Measurements from ENCODE around the gene CFAP299.

Gene CFAP299

GRCh38 chr4:80610199-80610598, 274.7 kb downstream of the CFAP299 start:
- no peak overlapping the region for H3K4me3 ChIP-seq (ENCODE audit: low read depth, low read length)
- TF ChIP-seq CTCF (IDR thresholded peaks at IDR 0.05; ENCODE audit: low read depth, low read length) = no peak

GRCh38 chr4:80610845-80611677, 275.5 kb downstream of the CFAP299 start:
- no peak overlapping the region for H3K4me3 ChIP-seq (ENCODE audit: low read depth, low read length)
- TF ChIP-seq CTCF (IDR thresholded peaks at IDR 0.05; ENCODE audit: low read depth, low read length) = no peak

- no peak overlapping the region for H3K4me3 ChIP-seq (ENCODE audit: low read depth, low read length)
- no peak for TF ChIP-seq CTCF (IDR thresholded peaks at IDR 0.05; ENCODE audit: low read depth, low read length)
Observed at GRCh38 chr4:80611678-80611979, 276.1 kb downstream of the CFAP299 start.

GRCh38 chr4:80613470-80613869, 277.9 kb downstream of the CFAP299 start:
- no peak overlapping the region for H3K4me3 ChIP-seq (ENCODE audit: low read depth, low read length)
- TF ChIP-seq CTCF (IDR thresholded peaks at IDR 0.05; ENCODE audit: low read depth, low read length) = no peak

- H3K4me3 ChIP-seq (ENCODE audit: low read depth, low read length) = no peak overlapping the region
Observed at GRCh38 chr4:80614319-80614718, 278.8 kb downstream of the CFAP299 start.

GRCh38 chr4:80615099-80615498, 279.6 kb downstream of the CFAP299 start:
- TF ChIP-seq CTCF (IDR thresholded peaks at IDR 0.05; ENCODE audit: low read depth, low read length) = no peak
- no peak overlapping the region for H3K4me3 ChIP-seq (ENCODE audit: low read depth, low read length)

More at GRCh38 chr4:80614319-80614718, 278.8 kb downstream of the CFAP299 start:
- no peak for TF ChIP-seq CTCF (IDR thresholded peaks at IDR 0.05; ENCODE audit: low read depth, low read length)

GRCh38 chr4:80619070-80619674, 283.6 kb downstream of the CFAP299 start:
- TF ChIP-seq CTCF (IDR thresholded peaks at IDR 0.05; ENCODE audit: low read depth, low read length) = no peak

More at GRCh38 chr4:80619070-80619674, 283.6 kb downstream of the CFAP299 start:
- no peak overlapping the region for H3K4me3 ChIP-seq (ENCODE audit: low read depth, low read length)

Data from WI38 (cell line).